EH (cell line): ENCODE data around the gene VGLL4.
"Not testable (repeated sequence)": the region's sequence is repeated elsewhere in the genome, so short reads cannot be mapped to it uniquely, and the experiment has no call there.

Source experiments
- DNase-seq: peaks from one replicate; pipeline ENCODE4 v3.0.0-alpha.2; 2015; ENCODE audit warnings: low read depth

The VGLL4 gene

GRCh38 chr3:11530153-11530721 is 113.5 kb downstream of the VGLL4 start:
- peak; percentile 98 for DNase-seq

GRCh38 chr3:11529281-11529680 is 114.4 kb downstream of the VGLL4 start:
- DNase-seq, result peak; percentile 50

GRCh38 chr3:11526121-11526520 is 117.6 kb downstream of the VGLL4 start:
- not testable (repeated sequence) for DNase-seq

GRCh38 chr3:11523572-11524101 is 120.1 kb downstream of the VGLL4 start:
- peak; percentile 42 for DNase-seq

- DNase-seq, result peak; percentile 47
Observed at GRCh38 chr3:11522953-11523571, 120.7 kb downstream of the VGLL4 start.

GRCh38 chr3:11522398-11522715 is 121.4 kb downstream of the VGLL4 start:
- DNase-seq, result peak; percentile 54

GRCh38 chr3:11521167-11521566 is 122.5 kb downstream of the VGLL4 start:
- no peak for DNase-seq

- DNase-seq, result no peak
Observed at GRCh38 chr3:11517601-11518000, 126.1 kb downstream of the VGLL4 start.

- DNase-seq, result peak; percentile 96
Observed at GRCh38 chr3:11514191-11514821, 129.4 kb downstream of the VGLL4 start.

GRCh38 chr3:11513817-11514135 is 129.9 kb downstream of the VGLL4 start:
- no peak for DNase-seq

GRCh38 chr3:11513125-11513816 is 130.4 kb downstream of the VGLL4 start:
- DNase-seq, result not testable (repeated sequence)

- not testable (repeated sequence) for DNase-seq
Observed at GRCh38 chr3:11511606-11512005, 132.1 kb downstream of the VGLL4 start.

GRCh38 chr3:11510356-11510755 is 133.4 kb downstream of the VGLL4 start:
- DNase-seq, result no peak

- no peak for DNase-seq
Observed at GRCh38 chr3:11510001-11510340, 133.7 kb downstream of the VGLL4 start.

- peak; percentile 93 for DNase-seq
Observed at GRCh38 chr3:11509173-11510000, 134.3 kb downstream of the VGLL4 start.

- no peak for DNase-seq
Observed at GRCh38 chr3:11508346-11509172, 135.2 kb downstream of the VGLL4 start.

GRCh38 chr3:11507719-11508118 is 136.0 kb downstream of the VGLL4 start:
- peak; percentile 12 for DNase-seq
